K562 (cell line): ENCODE measurements around the gene SMIM29. TPM values are rescaled to one million over a fixed set of nuclear protein-coding genes. Genes with fewer than 3 reads are reported as not detected.

Experiments used
- FOXK1 ChIP-seq: sonication (generic); formaldehyde crosslinking; IDR thresholded peaks from 2 replicates; pipeline ENCODE4 v1.8.0; 2022; ENCODE audit warnings: missing genetic modification reagents, mild to moderate bottlenecking, borderline replicate concordance
- POLR2AphosphoS5 ChIP-seq: IDR thresholded peaks from 2 replicates; pipeline ENCODE4 v1.6.1; 2011; ENCODE audit warnings: mild to moderate bottlenecking, low read depth, low read length, moderate library complexity; ENCODE audit not compliant: control insufficient read depth, insufficient read depth
- RBM14 ChIP-seq: fragments of 200-400 bp; formaldehyde crosslinking; IDR thresholded peaks from 2 replicates; pipeline ENCODE4 v1.6.1; 2018; ENCODE audit warnings: low read depth, mild to moderate bottlenecking, low read length, moderate library complexity, borderline replicate concordance; ENCODE audit not compliant: insufficient read depth
- TCF3 ChIP-seq: sonication (generic); formaldehyde crosslinking; IDR thresholded peaks from 2 replicates; pipeline ENCODE4 v1.4.0; 2020; ENCODE audit warnings: mild to moderate bottlenecking, missing genetic modification reagents
- polyA plus RNA-seq, 8 experiments: library from polyadenylated mRNA; depleted of rRNA in 4 of 8; stranded (reverse) in 5 of 8; unstranded in 3 of 8; fragments of >200 nt; fragmentation: Nextera tagmentation in 2 of 8; fragmentation: Illumina TruSeq in 1 of 8; extraction: Ambion mirVana in 2 of 8; extraction: Trizol in 1 of 8; gene quantifications; 2 replicates each; pipeline versions ENCODE4 v1.2.1 to v1.2.3, GENCODE V29; 2011 to 2014; ENCODE audit warnings: inconsistent platforms in 1 of 8, missing spikeins in 1 of 8
- total RNA-seq, 7 experiments: library from RNA; depleted of rRNA in 6 of 7; stranded (reverse); fragments of >200 nt in 6 of 7; fragmentation: Illumina TruSeq in 2 of 7; extraction: Trizol in 2 of 7; gene quantifications; 2 replicates each; pipeline versions ENCODE4 v1.2.1 to v1.2.3, GENCODE V29; 2011 to 2021; ENCODE audit warnings: low replicate concordance in 1 of 7
- TF ChIP-seq, protein P1 (sequence below), 2 experiments: fragments of 450-650 bp; IDR thresholded peaks; 2 replicates each; pipeline ENCODE4 v1.6.1; 2018; ENCODE audit warnings: mild to moderate bottlenecking in 2 of 2, low read depth in 1 of 2; ENCODE audit not compliant: partially characterized antibody in 2 of 2
- TF ChIP-seq, protein P2 (sequence below): fragments of 450-650 bp; IDR thresholded peaks from 2 replicates; pipeline ENCODE4 v1.6.1; 2016

Gene SMIM29
- total and polyA plus RNA-seq, 9 of the 15 experiments (the other 6 are each of a cell fraction or from before 2014, with no cell fraction given): 6.5 to 36.7 (median 20.9) TPM

- TF ChIP-seq, protein P1, sequence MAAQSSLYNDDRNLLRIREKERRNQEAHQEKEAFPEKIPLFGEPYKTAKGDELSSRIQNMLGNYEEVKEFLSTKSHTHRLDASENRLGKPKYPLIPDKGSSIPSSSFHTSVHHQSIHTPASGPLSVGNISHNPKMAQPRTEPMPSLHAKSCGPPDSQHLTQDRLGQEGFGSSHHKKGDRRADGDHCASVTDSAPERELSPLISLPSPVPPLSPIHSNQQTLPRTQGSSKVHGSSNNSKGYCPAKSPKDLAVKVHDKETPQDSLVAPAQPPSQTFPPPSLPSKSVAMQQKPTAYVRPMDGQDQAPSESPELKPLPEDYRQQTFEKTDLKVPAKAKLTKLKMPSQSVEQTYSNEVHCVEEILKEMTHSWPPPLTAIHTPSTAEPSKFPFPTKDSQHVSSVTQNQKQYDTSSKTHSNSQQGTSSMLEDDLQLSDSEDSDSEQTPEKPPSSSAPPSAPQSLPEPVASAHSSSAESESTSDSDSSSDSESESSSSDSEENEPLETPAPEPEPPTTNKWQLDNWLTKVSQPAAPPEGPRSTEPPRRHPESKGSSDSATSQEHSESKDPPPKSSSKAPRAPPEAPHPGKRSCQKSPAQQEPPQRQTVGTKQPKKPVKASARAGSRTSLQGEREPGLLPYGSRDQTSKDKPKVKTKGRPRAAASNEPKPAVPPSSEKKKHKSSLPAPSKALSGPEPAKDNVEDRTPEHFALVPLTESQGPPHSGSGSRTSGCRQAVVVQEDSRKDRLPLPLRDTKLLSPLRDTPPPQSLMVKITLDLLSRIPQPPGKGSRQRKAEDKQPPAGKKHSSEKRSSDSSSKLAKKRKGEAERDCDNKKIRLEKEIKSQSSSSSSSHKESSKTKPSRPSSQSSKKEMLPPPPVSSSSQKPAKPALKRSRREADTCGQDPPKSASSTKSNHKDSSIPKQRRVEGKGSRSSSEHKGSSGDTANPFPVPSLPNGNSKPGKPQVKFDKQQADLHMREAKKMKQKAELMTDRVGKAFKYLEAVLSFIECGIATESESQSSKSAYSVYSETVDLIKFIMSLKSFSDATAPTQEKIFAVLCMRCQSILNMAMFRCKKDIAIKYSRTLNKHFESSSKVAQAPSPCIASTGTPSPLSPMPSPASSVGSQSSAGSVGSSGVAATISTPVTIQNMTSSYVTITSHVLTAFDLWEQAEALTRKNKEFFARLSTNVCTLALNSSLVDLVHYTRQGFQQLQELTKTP (IDR thresholded peaks at IDR 0.05; ENCODE audit: low read depth in 1 of 2, partially characterized antibody in 2 of 2): no peak
- TF ChIP-seq FOXK1 (CRISPR knock-in tag): 0 out of 2 replicates have a peak, but pooled peaks have one; percentile 35
- TF ChIP-seq RBM14: no peak
- no peak for TF ChIP-seq POLR2AphosphoS5
- TF ChIP-seq, protein P2, sequence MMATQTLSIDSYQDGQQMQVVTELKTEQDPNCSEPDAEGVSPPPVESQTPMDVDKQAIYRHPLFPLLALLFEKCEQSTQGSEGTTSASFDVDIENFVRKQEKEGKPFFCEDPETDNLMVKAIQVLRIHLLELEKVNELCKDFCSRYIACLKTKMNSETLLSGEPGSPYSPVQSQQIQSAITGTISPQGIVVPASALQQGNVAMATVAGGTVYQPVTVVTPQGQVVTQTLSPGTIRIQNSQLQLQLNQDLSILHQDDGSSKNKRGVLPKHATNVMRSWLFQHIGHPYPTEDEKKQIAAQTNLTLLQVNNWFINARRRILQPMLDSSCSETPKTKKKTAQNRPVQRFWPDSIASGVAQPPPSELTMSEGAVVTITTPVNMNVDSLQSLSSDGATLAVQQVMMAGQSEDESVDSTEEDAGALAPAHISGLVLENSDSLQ: no peak; the same call in 1 of the 2 replicates
- 0 out of 2 replicates have a peak, but pooled peaks have one; percentile 10 for TF ChIP-seq TCF3 (CRISPR knock-in tag)
Observed at GRCh38 chr6:34239500-34239825, 9.3 kb downstream of the SMIM29 start (continued).
